GM12891 (cell line): ENCODE results near the gene VPS13D.

Experiments used
- PAX5 ChIP-seq: IDR thresholded peaks from 2 replicates; pipeline ENCODE4 v1.6.1; 2011; ENCODE audit warnings: low read length, moderate library complexity, mild to moderate bottlenecking; ENCODE audit not compliant: insufficient read depth, severe bottlenecking
- POLR2A ChIP-seq: IDR thresholded peaks from 2 replicates; pipeline ENCODE4 v1.6.1; 2011; ENCODE audit warnings: low read depth, low read length, control low read depth
- POLR2AphosphoS5 ChIP-seq: IDR thresholded peaks from 2 replicates; pipeline ENCODE4 v1.6.1; 2011; ENCODE audit warnings: low read depth, low read length, control low read depth
- POU2F2 ChIP-seq: IDR thresholded peaks from 2 replicates; pipeline ENCODE4 v1.6.1; 2011; ENCODE audit warnings: low read depth, mild to moderate bottlenecking, control low read depth, low read length, moderate library complexity
- SPI1 ChIP-seq: IDR thresholded peaks from 2 replicates; pipeline ENCODE4 v1.6.1; 2011; ENCODE audit warnings: low read depth, low read length, control low read depth
- TAF1 ChIP-seq: IDR thresholded peaks from 2 replicates; pipeline ENCODE4 v1.6.1; 2011; ENCODE audit warnings: low read depth, low read length, control low read depth

GRCh38 chr1:12189328-12189682 lies 40.5 kb upstream of the VPS13D start:
- TF ChIP-seq PAX5 (no peak), POLR2A (no peak), TAF1 (no peak), SPI1 (no peak), POLR2AphosphoS5 (no peak), POU2F2 (no peak)
